Mesothelial cell of epicardium (in vitro differentiated cells): ENCODE data around the gene BRSK2. TPM values are rescaled to one million over a fixed set of nuclear protein-coding genes. Genes with fewer than 3 reads are reported as not detected.

Experiments
- DNase-seq, 2 experiments: peaks; one replicate each; pipeline ENCODE4 v3.0.0; 2021; ENCODE audit warnings: low spot score in 2 of 2; ENCODE audit not compliant: unreplicated experiment in 2 of 2
- H3K27ac Mint-ChIP-seq: 2 replicates; pipeline ENCODE4 v1.8.0; 2021; ENCODE audit warnings: mixed read lengths
- H3K27me3 Mint-ChIP-seq: 2 replicates; pipeline ENCODE4 v1.8.0; 2021; ENCODE audit warnings: low read depth, mixed read lengths
- H3K36me3 Mint-ChIP-seq: 2 replicates; pipeline ENCODE4 v1.8.0; 2021; ENCODE audit warnings: mixed read lengths
- H3K4me1 Mint-ChIP-seq: 2 replicates; pipeline ENCODE4 v1.8.0; 2021; ENCODE audit warnings: mixed read lengths
- H3K4me3 Mint-ChIP-seq: 2 replicates; pipeline ENCODE4 v1.8.0; 2021; ENCODE audit warnings: mild to moderate bottlenecking, moderate library complexity, mixed read lengths
- H3K9me3 Mint-ChIP-seq: 2 replicates; pipeline ENCODE4 v1.8.0; 2021; ENCODE audit warnings: mixed read lengths
- total RNA-seq: library from RNA; stranded (reverse); gene quantifications from 3 replicates; pipeline ENCODE4 v1.2.1, GENCODE V29; 2021
- TF ChIP-seq, protein P1 (sequence below): fragments of 200-600 bp; sonication (generic); IDR thresholded peaks from one replicate; pipeline ENCODE4 v1.5.0; 2021; ENCODE audit warnings: antibody characterized with exemption; ENCODE audit not compliant: unreplicated experiment

BRSK2 gene
- total RNA-seq, 1 donor from 2014 or later, result 4.9 TPM

DNA sequence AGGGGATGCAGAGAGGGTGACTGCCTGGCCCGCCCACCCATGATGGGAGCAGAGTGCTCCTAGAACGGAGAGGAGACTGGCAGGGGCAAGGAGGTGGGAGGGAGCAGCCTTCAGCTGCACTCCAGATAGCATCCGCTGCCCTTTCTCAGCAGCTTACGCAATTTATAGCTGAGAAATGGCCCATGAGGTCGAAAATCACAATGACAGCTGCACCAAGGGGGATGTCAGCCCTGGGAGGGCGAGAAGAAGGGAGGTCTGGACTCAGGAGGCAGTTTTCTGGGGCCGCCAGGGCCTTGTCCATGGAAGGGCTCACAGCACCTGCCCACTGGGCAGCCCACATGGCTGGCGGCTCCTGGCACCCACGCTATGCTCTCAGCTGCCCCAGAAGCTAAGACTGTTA is 114.4 kb downstream of the BRSK2 start:
- Mint-ChIP-seq H3K9me3 (no peaks in the 10 kb centered on the region), H3K27me3 (no peaks in the 10 kb centered on the region), H3K4me3 (no peak overlapping the region), H3K4me1 (peaks cover 9% of the 10 kb centered on the region), H3K27ac (no peak overlapping the region), H3K36me3 (peaks cover under 1% of the 10 kb centered on the region)
- no peak for DNase-seq
- TF ChIP-seq, protein P1, sequence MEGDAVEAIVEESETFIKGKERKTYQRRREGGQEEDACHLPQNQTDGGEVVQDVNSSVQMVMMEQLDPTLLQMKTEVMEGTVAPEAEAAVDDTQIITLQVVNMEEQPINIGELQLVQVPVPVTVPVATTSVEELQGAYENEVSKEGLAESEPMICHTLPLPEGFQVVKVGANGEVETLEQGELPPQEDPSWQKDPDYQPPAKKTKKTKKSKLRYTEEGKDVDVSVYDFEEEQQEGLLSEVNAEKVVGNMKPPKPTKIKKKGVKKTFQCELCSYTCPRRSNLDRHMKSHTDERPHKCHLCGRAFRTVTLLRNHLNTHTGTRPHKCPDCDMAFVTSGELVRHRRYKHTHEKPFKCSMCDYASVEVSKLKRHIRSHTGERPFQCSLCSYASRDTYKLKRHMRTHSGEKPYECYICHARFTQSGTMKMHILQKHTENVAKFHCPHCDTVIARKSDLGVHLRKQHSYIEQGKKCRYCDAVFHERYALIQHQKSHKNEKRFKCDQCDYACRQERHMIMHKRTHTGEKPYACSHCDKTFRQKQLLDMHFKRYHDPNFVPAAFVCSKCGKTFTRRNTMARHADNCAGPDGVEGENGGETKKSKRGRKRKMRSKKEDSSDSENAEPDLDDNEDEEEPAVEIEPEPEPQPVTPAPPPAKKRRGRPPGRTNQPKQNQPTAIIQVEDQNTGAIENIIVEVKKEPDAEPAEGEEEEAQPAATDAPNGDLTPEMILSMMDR, result no peak

DNA sequence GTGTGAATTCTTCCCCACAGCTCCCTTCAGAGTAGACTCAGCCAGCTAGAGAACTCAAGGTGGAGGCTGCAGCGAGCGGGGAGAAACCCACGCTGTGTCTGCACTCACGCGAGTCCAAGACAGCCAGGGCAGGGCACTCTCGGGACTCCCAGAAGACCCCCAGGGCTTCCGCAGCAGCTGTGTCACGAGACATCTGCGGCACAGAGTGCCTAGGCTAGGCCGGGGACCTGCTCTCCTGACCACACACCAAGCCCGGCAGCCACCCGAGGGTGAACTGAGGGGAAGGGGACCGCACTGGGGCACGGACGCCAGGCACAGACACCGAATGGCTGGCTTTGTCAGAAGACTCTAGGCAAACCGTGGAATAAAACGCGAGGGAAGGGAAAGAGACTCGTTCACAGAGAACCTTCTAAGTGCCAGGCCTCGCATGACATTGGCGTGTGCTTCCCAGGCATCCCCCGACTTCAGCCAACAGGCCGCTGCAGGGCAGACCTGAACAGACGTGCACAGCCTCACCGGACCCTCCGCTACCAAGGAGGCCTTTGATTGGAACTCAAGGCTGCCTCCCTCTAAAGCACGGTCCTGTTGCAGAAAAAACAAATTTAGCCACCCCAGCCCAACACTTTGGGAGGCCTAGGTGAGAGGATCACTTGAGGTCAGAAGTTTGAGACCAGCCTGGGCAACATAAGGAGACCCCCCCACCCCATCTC is 115.0 kb downstream of the BRSK2 start:
- Mint-ChIP-seq H3K4me3 (no peak overlapping the region), H3K27me3 (no peaks in the 10 kb centered on the region), H3K36me3 (no peaks in the 10 kb centered on the region), H3K27ac (no peak overlapping the region), H3K9me3 (no peaks in the 10 kb centered on the region), H3K4me1 (peaks cover 14% of the 10 kb centered on the region)
- TF ChIP-seq, protein P1, result no peak
- DNase-seq, result no peak

DNA sequence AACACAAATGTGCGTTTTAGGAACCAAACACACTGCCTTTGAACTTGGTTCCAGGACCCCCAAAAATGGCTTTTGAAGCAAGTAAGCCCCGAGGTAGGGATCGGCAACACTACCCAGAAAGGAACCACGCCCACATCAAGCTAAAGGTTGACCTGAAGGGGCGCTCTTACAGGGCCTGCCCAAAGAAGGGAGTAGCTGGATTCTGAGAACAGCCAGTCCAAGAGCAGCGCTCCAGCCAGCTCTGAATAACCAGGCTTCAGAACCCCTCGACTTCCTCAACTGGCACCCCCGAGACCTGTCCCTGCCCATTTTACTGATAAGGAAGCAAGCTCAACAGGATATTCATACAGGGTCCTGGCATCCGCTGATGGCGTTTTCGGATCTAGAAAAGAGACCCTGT is 115.7 kb downstream of the BRSK2 start:
- Mint-ChIP-seq H3K27ac (no peak overlapping the region), H3K9me3 (no peaks in the 10 kb centered on the region), H3K4me3 (no peak overlapping the region), H3K4me1 (peaks cover 14% of the 10 kb centered on the region), H3K36me3 (no peaks in the 10 kb centered on the region), H3K27me3 (no peaks in the 10 kb centered on the region)
- no peak for DNase-seq
- TF ChIP-seq, protein P1, result no peak

DNA sequence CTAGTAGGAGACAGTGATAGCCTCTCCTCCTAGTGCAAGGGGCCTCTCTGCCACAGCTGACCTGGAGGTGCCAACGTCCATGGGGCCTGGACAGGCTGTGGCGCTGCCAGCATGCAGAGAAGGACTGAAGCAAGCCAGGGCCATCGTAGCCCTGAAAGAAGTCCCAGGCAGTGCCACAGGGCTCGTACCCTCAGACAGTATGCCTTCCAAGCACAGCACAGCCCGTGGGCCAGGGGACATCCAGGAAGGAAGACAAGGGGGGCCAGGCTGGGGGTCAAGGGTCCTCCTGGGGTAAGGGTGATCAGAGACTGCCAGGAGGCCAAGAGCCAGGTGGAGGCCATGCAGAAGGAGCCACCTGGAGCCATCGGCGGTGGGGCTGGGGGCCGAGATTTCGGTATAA is 117.2 kb downstream of the BRSK2 start:
- peaks cover 14% of the 10 kb centered on the region for H3K4me1 Mint-ChIP-seq
- no peaks in the 10 kb centered on the region for H3K36me3 Mint-ChIP-seq
- TF ChIP-seq, protein P1, result no peak
- H3K9me3 Mint-ChIP-seq, result no peaks in the 10 kb centered on the region
- no peak overlapping the region for H3K27ac Mint-ChIP-seq
- DNase-seq, result no peak
- no peak overlapping the region for H3K4me3 Mint-ChIP-seq
- H3K27me3 Mint-ChIP-seq, result no peaks in the 10 kb centered on the region

DNA sequence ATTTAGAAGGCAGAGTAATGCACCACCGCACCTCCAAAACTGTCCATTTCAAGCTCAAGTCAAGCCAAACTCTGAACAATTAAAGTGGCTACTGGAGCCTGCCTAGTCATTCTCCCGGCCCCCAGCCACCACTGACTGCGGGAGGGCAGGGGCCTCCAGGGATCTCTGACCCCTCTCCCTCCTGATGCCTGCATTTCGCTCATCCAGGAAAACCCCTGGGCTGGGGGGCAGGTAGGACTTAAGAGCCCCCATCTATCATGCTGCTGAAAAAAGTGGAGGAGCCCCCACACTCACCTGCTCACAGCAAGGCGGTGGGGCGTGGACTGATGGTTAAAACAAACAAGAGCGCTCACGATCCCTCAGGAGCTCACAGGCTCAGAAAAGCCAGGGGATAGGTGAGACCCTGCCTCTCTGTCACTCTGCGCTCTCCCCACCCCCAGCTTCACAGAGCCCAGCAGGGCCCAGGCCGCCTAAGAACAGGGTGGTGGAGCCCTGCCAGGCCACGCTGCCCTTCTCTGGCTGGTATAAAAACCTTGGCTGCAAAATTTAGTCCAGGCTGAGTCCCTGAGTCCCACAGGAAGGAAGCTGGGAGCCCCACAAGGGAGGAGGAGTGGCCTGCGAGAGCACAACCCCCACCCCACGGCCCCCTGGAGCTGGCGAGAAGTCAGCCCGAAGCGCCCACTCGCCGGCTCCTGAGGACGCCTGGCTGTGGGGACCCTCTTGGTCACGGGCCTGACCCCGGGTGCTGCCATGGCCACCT is 117.8 kb downstream of the BRSK2 start:
- Mint-ChIP-seq H3K27ac (no peak overlapping the region), H3K27me3 (no peaks in the 10 kb centered on the region), H3K9me3 (no peaks in the 10 kb centered on the region), H3K4me3 (no peak overlapping the region), H3K36me3 (no peaks in the 10 kb centered on the region), H3K4me1 (peaks cover 14% of the 10 kb centered on the region)
- TF ChIP-seq, protein P1, result no peak
- no peak for DNase-seq
